GM19035 (cell line): ENCODE results near the gene UAP1L1.
"Not testable (repeated sequence)": the region's sequence is repeated elsewhere in the genome, so short reads cannot be mapped to it uniquely, and the experiment has no call there.

Source experiments
- ATAC-seq: cut with Tn5 transposase; IDR thresholded peaks from one replicate; pipeline ENCODE4 v1.9.1; 2021; ENCODE audit not compliant: unreplicated experiment

The UAP1L1 gene

DNA sequence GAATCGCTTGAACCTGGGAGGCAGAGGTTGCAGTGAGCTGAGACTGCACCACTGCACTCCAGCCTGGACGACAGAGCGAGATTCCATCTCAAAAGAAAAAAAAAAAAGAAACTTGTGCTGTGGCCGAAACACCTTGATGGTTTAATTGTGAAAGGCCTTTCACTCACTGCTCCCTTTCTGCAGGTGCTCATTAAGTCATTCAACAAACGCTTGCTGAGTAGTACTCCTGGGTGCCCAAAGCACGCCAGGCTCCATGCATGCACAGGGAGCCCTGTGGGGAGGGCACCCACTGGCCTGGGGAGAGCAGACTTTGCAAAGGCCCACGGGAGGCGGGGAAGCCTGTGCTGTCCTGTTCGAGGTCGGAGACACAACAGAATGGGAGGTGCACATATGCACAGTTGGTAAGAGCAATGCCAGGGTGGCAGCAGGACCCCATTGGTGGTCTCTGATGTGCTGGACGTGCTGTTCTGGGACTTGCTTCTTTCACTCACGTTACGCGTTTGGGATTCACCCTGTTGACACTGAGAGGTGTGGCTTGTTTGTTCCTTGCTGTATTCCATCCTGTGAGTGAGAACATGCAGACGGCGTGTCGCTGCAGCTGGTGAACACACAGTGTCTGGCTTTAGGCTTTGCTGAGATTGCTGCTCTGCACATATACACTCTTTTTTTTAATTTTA, 20.4 kb upstream of the UAP1L1 start:
- no peak for ATAC-seq

DNA sequence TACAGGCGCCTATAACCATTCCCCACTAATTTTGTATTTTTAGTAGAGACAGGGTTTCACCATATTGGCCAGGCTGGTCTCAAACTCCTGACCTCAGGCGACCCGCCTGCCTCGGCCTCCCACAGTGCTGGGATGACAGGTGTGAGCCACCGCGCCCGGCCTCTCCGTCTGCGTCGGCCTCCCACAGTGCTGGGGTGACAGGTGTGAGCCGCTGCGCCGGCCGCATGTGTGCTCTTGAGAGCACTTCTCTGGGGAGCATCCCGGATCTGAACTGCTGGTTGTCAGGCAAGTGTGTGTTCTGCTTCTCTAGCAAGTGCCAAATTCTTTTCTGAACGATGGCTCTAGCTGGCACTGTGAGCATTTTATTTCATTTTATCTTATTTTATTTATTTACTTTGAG, 19.8 kb upstream of the UAP1L1 start:
- no peak for ATAC-seq

DNA sequence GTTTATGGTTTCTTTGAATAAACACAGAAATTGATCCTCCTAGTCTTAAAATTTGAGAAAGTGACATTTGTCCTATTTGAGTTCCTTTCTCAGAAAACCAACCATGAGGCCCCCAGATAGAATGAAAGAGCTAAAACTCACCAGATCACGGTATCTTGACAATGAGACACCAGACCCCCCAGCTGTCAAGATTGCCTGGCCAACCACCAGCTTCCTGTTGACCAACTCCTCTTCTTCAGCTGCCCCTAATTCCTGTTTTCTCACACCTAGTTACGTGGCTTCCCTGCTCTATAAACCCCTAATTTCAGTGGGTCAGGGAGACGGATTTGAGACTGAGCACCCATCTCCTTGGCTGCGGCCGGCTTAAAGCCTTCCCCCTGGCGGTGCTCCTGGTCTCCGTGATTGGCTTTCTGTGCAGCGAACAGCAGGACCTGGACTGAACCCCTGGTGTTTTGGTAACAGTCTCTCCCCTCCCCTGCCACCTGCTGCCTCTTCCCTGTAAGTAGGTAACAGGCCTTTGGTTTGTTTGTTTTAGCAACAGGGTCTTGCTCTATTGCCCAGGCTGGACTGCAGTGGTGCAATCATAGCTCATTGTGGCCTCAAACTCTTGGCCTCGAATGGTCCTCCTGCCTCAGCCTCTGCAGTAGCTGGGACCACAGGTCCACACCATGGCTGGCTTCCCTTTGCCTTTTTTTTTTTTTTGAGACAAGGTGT, 18.6 kb upstream of the UAP1L1 start:
- ATAC-seq = no peak

DNA sequence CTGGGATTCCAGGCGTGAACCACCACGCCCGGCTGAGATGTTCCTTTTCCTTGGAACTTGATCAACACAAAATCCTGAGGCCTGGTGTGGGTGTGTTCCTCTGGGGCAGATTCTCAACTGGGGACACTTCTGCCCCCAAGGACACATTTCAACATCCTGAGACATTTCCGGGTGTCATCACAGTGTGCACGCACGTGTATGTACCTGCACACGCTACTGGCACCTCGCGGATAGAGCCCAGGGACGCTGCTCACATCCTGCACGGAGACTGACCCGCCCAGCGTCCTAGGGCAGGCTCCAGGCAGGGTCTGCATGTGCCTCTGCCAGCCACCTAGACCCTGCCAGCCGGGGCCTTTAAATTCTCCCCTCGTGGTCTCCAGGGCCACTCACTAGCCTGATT, 14.9 kb upstream of the UAP1L1 start:
- ATAC-seq = no peak

DNA sequence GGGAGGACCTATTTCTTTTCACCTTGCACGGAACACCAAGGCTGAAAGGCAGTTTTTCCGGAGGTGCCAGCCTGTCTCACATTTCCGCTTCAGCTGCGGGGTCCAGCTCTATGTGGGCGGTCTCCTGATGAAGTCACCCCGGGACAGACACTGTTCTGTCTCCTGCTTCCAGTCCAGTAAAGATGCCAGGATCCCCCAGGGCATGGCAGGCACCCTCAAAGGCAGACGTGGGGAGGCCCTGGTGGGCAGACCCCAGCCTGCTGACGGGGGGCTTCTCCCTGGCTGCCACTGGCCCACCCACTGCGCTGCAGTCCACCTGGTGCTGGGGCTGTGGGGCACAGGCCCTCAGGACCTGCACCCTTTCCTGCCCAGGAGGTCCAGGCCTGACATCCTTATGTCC, 14.5 kb upstream of the UAP1L1 start:
- ATAC-seq = not testable (repeated sequence)

DNA sequence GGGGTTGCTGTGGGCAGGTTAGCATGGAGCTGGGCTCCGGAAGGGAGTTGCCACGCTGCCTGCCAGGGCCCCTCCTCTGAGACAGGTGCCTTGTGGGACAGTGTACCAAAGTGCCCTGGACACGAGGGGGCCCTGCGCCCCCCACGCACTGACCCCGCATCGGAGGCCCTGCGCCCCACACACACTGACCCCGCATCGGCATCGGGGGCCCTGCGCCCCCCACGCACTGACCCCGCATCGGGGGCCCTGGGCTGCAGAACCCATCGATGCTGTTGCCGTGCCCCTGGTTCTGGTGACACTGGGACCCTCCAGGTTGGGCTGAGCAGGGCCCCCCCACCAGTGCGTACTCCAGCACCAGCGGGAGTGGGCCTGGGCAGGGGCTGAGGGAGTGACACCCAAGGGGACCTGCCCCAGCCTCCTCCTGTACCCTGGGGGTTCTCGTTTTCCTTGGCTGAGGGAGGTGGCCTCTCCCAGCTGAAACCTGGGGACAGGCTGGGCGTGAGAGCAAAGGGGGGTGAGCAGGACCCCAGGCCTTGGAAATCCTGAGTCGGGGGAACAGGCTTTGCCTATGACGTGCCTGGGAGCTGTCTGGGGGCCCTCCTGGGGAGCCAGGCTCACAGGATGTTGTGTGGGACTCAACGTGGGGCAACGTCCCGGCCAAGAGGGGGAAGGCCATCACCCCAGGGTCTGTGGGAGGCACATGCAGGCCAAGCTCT, 13.8 kb upstream of the UAP1L1 start:
- ATAC-seq = no peak

DNA sequence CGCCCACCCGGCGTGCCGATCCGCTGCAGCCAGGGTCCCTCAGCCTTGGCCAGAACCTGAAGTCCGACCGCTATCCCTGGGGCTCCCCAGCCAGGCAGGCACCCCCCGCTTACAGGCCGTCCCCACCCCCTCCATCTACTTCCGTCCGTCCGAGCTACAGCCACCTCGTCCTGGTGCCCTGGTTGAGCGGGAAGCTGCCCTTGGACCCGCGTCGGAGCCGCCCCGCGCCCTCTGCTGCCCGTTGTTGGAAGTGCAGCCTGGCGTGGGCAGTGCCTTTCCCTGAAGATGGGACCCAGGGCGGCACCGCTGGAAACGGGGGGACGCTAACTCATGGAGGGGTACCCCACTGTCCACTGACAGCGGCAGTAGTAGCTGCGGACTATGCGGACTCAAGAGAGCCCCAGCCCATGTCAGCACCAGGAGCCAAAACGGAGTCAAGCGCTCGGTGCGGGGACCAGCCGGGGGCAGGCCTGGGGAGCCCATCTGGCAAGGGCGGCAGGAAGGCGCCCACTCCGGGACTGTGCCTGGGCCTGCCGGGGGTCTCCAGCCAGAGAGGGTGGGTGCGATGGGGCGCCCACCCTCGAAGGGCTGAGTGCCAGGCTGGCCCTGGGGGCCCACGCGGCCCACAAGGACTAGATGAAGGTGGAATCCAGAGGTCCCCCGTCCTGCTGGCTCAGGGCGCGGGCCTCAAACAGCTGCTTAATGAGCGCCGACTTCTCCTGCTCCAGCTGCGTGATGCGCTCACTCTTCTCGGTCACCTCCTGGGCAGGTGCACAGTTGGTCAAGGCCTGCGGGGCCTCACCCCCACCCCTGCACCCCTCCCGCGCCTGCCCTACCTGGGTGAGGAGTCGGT, 13.1 kb upstream of the UAP1L1 start:
- ATAC-seq = no peak

DNA sequence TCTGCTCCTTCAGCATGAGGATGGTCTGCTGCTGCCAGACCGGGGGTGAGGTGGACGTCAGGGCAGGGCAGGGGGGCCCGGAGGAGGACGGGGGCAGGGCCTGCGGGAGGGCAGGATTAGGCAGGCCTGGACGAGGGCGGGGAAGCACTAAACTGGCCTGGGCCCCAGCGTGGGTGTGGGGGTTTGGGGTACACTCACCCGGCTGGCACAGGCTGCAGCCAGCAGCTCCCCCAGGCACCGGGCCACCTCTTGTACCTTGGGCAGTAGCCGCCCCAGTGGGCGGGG, 12.5 kb upstream of the UAP1L1 start:
- ATAC-seq = no peak

DNA sequence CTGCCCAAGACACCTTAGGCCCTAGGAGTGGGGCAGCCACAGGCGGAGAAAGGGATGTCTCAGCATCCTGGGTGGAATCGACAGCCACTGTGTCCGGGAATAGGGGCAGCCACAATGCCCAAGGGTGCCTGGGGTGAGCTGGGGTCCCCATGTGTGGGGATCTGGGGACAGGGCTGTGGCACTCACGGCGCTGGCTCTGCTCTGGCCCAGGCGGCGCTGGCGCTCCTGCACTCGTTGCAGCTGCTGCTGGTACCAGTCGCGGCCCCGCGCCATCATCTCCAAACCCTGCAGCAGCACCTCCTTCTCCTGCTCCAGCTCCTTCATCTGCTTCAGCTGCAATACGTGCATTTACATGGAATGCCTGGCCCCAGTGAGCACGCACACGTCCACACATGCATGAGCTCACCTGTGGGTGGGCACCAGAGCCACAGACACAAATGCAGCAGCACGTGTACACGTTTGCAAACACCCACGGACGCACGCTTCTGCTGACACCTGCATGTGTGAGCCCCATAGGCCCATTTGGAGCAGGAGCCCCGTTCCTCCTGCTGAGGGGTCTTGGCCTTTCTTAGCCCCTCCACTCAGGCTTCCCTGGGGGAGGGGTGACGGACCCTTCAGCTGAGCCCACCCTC, 11.9 kb upstream of the UAP1L1 start:
- ATAC-seq = no peak

DNA sequence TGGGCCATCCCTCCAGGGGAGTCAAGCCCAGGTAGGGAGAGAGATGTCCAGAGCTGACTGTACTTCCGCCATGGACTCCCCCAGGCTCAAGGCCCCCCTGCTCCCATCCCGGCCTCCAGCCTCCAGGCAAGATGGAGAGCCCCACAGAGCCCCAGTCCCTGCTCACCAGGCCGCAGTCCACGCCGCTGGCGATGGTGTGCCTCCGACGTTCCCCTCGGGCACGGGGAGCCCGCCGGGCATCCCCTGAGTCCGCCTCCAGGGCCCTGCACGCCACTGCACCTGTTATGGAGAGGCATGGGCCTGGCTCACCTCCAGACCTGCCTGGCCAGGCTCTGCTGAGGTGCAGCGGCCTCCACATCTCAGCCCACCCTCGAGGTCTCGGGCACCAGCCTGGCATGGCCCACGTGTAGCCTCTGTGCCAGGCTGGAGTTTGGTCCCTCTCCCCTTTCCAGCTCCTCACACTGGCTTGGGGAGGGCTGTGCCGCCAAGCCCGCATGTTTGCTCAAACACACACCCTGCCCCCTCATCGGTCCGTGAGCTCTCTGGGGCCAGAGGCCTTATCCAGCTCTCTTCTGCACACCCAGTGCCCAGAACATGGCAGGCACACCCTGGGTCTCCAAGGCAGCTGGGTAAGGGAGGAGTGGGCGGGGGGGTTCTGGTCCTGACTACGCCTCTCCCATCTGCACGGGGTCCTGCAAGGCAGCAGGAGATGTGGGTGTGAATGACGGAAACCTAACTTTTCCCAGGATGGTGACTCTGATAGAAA, 11.0 kb upstream of the UAP1L1 start:
- no peak for ATAC-seq

DNA sequence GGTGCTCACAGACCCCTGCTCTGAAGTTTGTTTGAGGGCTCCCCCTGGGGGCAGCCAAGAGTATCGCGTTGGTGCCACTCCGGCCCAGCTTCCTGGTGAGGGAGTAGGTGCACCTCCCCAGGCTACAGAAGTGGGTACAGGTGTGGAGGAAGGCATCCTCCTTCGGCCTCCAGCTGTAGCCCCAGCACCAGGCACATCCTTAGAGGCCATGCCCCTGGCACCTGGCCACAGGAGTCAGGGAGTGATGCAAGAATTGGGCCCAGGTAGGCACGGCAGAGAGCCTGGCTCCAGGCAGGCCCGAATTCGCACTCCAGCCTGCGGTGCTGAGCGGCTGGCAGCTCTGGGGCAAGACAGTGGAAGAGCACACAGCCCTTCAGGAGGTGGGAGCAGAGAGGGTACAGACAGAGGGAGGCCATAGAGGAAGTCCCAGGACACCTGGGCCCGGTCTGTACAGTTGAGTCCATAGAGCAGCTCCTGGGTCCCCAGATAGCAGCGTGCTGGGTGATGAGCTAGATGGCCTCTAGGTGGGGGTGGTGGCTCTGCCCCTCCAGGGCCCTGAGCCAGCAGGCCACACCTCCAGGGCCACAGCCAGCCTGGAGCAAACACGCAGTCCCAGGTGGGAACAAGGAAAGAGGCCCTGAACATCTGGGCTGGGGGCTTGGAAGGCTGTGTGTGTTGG, 9.3 kb upstream of the UAP1L1 start:
- peak; percentile 32 for ATAC-seq

DNA sequence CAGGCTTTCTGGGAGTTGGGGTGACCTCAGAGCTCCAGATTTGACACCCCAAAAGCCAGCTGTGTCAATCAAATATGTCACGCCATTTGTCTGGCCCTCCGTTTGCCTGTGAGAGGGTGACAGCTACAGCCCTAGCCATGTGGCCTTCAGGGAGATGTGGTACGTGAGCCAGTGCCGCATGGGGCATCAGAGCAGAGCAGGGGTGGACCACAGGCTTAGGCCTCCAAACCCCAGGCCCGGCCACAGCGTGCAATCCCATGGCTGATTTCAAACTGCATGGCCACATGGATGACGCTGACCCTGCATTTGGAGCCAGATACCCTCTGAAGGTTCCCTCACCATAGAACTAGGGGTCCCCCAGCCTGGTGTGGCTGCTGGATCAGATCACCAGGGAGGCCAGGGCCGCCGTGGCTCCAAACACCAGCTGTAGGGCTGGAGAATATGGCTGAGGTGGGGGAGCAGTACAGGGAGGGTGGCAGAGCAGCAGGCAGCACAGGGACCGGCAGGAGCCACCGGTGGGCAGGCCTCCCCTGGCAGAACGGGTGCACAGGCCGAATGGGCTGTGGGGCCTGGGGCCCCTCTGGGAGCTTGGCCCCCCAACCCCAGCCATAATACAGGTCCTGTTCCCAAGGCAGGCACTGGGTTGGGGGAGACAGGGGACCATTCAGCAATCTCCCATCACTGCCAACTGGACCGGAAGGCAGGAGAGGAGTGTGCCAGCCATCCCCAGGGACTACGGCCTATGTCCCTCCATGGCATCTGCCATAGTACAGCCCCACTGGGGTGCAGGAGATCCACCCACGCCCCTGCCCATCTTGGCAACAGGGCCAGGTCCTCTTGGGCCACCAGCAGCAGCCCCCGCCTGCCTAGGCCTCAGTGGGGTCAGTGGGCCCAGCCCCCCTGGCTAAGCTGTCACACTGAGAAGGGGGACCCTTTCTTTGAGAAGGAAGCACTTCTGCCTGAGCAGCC, 8.5 kb upstream of the UAP1L1 start:
- ATAC-seq = no peak

DNA sequence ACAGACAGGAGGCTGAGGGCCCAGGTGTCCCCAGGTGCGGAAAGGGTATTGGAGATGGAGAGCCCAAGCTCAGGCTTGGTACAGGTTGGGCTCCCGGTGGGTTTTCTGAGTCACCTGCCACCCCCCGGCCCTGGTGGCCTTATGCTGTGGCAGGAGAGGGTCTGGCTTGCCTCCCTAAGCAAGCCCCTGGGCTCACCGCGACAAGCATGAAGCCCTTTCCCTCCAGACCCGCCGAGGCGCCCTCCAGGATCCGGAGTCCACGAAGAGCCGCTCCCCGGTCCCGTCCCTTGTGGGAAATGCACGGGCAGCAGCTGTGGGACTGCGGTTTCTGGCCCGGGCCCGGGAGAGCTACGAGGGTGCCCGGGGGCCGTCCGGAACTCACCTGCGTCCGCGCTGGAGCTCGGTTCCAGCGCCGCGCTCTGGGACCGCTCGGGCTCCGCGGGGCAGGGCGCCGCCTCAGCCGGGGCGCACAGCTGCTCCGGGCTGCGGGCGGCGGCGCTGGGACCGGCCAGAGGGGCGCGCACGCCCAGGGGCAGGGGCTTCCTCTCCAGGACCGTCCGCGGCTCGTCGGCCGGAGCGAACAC, 7.7 kb upstream of the UAP1L1 start:
- ATAC-seq = peak; percentile 11

DNA sequence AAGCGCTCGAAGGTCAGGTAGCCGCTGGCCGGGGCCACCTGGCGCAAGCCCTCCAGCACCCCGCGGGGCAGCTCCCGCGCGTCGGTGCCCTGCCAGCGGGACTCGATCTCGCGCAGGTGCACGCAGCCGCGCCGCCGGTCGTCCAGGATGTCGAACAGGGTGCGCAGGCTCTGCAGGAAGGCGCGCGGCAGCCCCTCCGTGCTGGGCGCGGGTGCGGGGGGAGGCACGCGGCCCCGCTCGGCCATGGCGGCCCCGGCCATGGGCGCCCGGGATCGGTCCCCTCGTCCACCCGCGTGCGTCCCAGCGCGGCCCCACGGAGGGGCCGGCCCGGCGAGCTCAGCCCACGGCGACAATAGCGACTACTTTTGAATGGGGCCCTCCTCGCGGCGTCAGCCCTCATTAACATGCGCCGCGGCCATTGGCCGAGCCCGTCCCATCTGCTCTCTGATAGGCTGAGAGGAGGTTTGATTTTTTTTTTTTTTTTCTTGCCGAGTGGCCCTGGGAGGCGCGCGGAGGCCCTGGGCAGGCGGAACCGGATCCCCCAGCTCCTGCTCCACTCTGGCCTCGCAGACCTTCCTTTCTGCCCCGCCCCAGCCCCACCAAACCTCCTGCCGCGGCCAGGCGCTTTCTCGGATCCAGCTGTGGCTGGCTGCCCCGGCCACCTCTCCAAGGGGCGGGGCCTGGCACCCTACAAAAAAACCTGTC, 7.0 kb upstream of the UAP1L1 start, which contains the start of gene SAPCD2:
SAPCD2 (minus strand) TSS at position 357 of the 705 bp plus-strand sequence; CDS start at position 260, 97 bp downstream.
- peak; percentile 77 for ATAC-seq

DNA sequence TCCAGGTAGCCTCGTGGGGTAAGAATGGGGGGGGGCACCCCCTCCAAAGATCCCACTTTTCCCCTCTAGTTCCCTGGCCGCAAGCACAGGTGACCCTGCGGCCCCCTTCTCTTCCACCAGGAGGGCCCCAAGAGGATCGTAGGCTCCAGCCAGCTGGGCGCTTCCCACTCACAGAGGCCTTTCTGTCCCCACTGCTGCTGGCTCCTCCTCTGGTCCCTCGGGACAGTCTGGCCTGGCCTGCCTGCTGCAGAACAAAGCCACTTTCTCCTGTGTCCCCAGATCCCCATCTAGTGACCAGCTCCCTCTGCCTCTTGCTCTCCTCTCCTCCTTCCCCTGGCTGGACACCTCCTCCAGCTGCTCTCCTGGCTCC, 6.4 kb upstream of the UAP1L1 start:
- ATAC-seq = no peak

DNA sequence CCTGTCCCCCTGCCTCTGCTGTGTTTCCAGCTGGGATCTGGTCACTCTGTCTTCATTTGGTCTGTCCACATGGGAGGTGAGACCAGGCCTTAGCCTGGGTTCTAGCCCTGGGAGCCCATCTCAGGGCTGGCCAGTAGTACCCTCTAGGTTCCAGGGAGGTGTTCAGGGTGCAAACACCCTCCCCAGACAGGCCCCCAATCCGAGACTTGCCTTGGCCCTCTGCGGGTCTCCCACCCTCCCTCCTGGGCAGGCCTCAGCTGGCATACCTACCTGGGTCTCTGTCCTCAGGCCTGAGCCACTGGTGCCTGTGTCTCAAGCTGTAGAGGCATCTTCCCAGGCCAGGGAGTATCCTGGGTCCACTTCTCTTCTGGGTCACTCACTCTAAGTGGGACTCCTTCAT, 6.0 kb upstream of the UAP1L1 start:
- ATAC-seq = no peak

DNA sequence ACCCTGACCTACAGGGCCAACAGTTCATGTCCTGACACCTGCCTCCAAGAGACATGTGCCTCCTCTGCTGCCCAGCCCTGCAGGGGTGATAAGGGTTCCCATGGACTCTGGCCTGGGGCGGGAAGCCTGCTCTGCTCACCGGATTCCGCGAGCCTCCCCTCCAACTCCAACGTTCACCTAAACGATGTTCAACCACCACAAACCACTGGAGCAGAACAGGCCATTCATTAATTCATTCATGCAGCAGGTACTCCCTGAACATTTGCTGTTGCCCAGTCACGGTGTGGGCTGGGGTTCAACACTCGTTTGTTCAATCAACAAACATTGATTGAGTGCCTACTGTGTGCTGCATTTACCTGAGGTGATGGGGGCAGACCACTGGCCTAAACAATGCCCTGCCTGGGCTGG, 3.3 kb upstream of the UAP1L1 start:
- ATAC-seq = no peak
